NOMO-1 treated with DMSO at 0.1 percent for 48 hours (cell line): ENCODE results near the gene ANKFY1.

Experiments used
- DNase-seq: peaks from one replicate; lab custom pipeline; 2025; ENCODE audit not compliant: unreplicated experiment; lab: John Stamatoyannopoulos, UW

Gene ANKFY1

GRCh38 chr17:4182043-4182442 lies 81.7 kb downstream of the ANKFY1 start:
- no peak for DNase-seq

- DNase-seq = no peak
Measured at GRCh38 chr17:4180791-4181190, 83.0 kb downstream of the ANKFY1 start.

GRCh38 chr17:4179071-4179470 lies 84.7 kb downstream of the ANKFY1 start:
- no peak for DNase-seq

- no peak for DNase-seq
Measured at GRCh38 chr17:4178651-4179050, 85.1 kb downstream of the ANKFY1 start.

- DNase-seq = no peak
Measured at GRCh38 chr17:4177806-4178205, 86.0 kb downstream of the ANKFY1 start.

GRCh38 chr17:4176808-4177472 lies 86.8 kb downstream of the ANKFY1 start:
- DNase-seq = no peak

GRCh38 chr17:4175921-4176807 lies 87.6 kb downstream of the ANKFY1 start:
- no peak for DNase-seq

- DNase-seq = no peak
Measured at GRCh38 chr17:4174556-4174955, 89.2 kb downstream of the ANKFY1 start.

- no peak for DNase-seq
Measured at GRCh38 chr17:4173781-4174180, 90.0 kb downstream of the ANKFY1 start.

GRCh38 chr17:4172356-4172755 lies 91.4 kb downstream of the ANKFY1 start:
- no peak for DNase-seq

GRCh38 chr17:4170639-4171280 lies 93.0 kb downstream of the ANKFY1 start:
- no peak for DNase-seq

GRCh38 chr17:4167786-4168185 lies 96.0 kb downstream of the ANKFY1 start:
- DNase-seq = no peak

- no peak for DNase-seq
Measured at GRCh38 chr17:4166419-4166818, 97.4 kb downstream of the ANKFY1 start.

- no peak for DNase-seq
Measured at GRCh38 chr17:4165301-4166010, 98.3 kb downstream of the ANKFY1 start.

- DNase-seq = no peak
Measured at GRCh38 chr17:4163951-4164350, 99.8 kb downstream of the ANKFY1 start.

GRCh38 chr17:4162775-4163466 lies 100.9 kb downstream of the ANKFY1 start:
- peak; percentile 46 for DNase-seq

- no peak for DNase-seq
Measured at GRCh38 chr17:4162321-4162720, 101.5 kb downstream of the ANKFY1 start.

GRCh38 chr17:4161967-4162305 lies 101.8 kb downstream of the ANKFY1 start:
- no peak for DNase-seq

- peak; percentile 34 for DNase-seq
Measured at GRCh38 chr17:4161192-4161966, 102.4 kb downstream of the ANKFY1 start.

- DNase-seq = no peak
Measured at GRCh38 chr17:4160294-4160859, 103.4 kb downstream of the ANKFY1 start.
